GM23338 (cell line): ENCODE measurements around the gene ST6GALNAC3. TPM values are rescaled to one million over a fixed set of nuclear protein-coding genes. Genes with fewer than 3 reads are reported as not detected.

Experiments
- ATAC-seq: fragments of 200-7000 bp; cut with Tn5 transposase; 3 replicates; pipeline ENCODE4 v1.9.1; 2020
- DNase-seq: peaks from one replicate; pipeline ENCODE4 v3.0.0-alpha.2; 2015; ENCODE audit warnings: low spot score
- H2AFZ ChIP-seq: fragments of 200-600 bp; sonication (generic); 2 replicates; pipeline ENCODE4 v1.8.0; 2016; ENCODE audit warnings: antibody characterized with exemption, mild to moderate bottlenecking, moderate library complexity
- H3F3A ChIP-seq: fragments of 200-600 bp; sonication (generic); replicated peaks from 2 replicates; pipeline ENCODE4 v1.8.0; 2017; ENCODE audit warnings: antibody characterized with exemption, mixed run types, low read depth
- H3K27ac ChIP-seq: fragments of 200-600 bp; sonication (generic); 2 replicates; pipeline ENCODE4 v1.6.1; 2016; ENCODE audit warnings: low read depth
- H3K27me3 ChIP-seq: fragments of 200-600 bp; sonication (generic); 2 replicates; pipeline ENCODE4 v1.8.0; 2016; ENCODE audit warnings: mild to moderate bottlenecking, mixed run types, moderate library complexity; ENCODE audit not compliant: insufficient read depth
- H3K36me3 ChIP-seq: fragments of 200-600 bp; sonication (generic); 2 replicates; pipeline ENCODE4 v1.8.0; 2016; ENCODE audit warnings: mild to moderate bottlenecking; ENCODE audit not compliant: insufficient read depth
- H3K4me1 ChIP-seq: fragments of 200-600 bp; sonication (generic); 2 replicates; pipeline ENCODE4 v1.8.0; 2016; ENCODE audit warnings: mild to moderate bottlenecking, moderate library complexity; ENCODE audit not compliant: insufficient read depth
- H3K4me2 ChIP-seq: fragments of 200-600 bp; sonication (generic); 2 replicates; pipeline ENCODE4 v1.7.1; 2017; ENCODE audit warnings: mixed run types
- H3K4me3 ChIP-seq: fragments of 200-600 bp; sonication (generic); 2 replicates; pipeline ENCODE4 v1.6.1; 2016; ENCODE audit warnings: mixed run types
- H3K79me2 ChIP-seq: fragments of 200-600 bp; sonication (generic); replicated peaks from 2 replicates; pipeline ENCODE4 v1.8.0; 2017; ENCODE audit warnings: mild to moderate bottlenecking; ENCODE audit not compliant: insufficient read depth
- H3K9me2 ChIP-seq: fragments of 200-600 bp; sonication (generic); 2 replicates; pipeline ENCODE4 v1.8.0; 2017; ENCODE audit not compliant: insufficient read depth
- H4K20me1 ChIP-seq: fragments of 200-600 bp; sonication (generic); replicated peaks from 2 replicates; pipeline ENCODE4 v1.8.0; 2017; ENCODE audit warnings: mild to moderate bottlenecking; ENCODE audit not compliant: insufficient read depth
- H3K27ac Mint-ChIP-seq: 2 replicates; pipeline ENCODE4 v1.8.0; 2020; ENCODE audit warnings: inconsistent platforms, mild to moderate bottlenecking, moderate library complexity, mixed read lengths
- H3K27me3 Mint-ChIP-seq: 3 replicates; pipeline ENCODE4 v1.8.0; 2022; ENCODE audit warnings: low read depth, mild to moderate bottlenecking, moderate library complexity, mixed read lengths, inconsistent platforms; ENCODE audit not compliant: insufficient read depth, poor library complexity
- H3K36me3 Mint-ChIP-seq: 3 replicates; pipeline ENCODE4 v1.8.0; 2021; ENCODE audit warnings: low read depth, mild to moderate bottlenecking, inconsistent platforms, moderate library complexity, mixed read lengths
- H3K4me1 Mint-ChIP-seq: 3 replicates; pipeline ENCODE4 v1.8.0; 2020; ENCODE audit warnings: mild to moderate bottlenecking, inconsistent platforms, mixed read lengths
- H3K4me3 Mint-ChIP-seq: 3 replicates; pipeline ENCODE4 v1.8.0; 2021; ENCODE audit warnings: moderate library complexity, mild to moderate bottlenecking, inconsistent platforms, mixed read lengths
- H3K9me3 Mint-ChIP-seq: 3 replicates; pipeline ENCODE4 v1.8.0; 2020; ENCODE audit warnings: moderate library complexity, mild to moderate bottlenecking, inconsistent platforms, mixed read lengths
- CREB1 ChIP-seq: fragments of 250-450 bp; sonication (Bioruptor Pico); IDR thresholded peaks from 2 replicates; pipeline ENCODE4 v1.5.0; 2020; ENCODE audit warnings: low read depth, mild to moderate bottlenecking, moderate library complexity
- EZH2 ChIP-seq: fragments of 200-600 bp; sonication (generic); IDR thresholded peaks from one replicate; pipeline ENCODE4 v1.8.0; 2017; ENCODE audit warnings: antibody characterized with exemption, mild to moderate bottlenecking, low read depth; ENCODE audit not compliant: unreplicated experiment
- EZH2phosphoT487 ChIP-seq: fragments of 200-600 bp; sonication (generic); IDR thresholded peaks from one replicate; pipeline ENCODE4 v1.8.1; 2018; ENCODE audit warnings: antibody characterized with exemption; ENCODE audit not compliant: unreplicated experiment
- JUNB ChIP-seq: IDR thresholded peaks from one replicate; pipeline ENCODE4 v1.6.1; 2016; ENCODE audit warnings: antibody characterized with exemption; ENCODE audit not compliant: unreplicated experiment
- NANOG ChIP-seq: IDR thresholded peaks from 2 replicates; pipeline ENCODE4 v1.6.1; 2016; ENCODE audit warnings: antibody characterized with exemption, borderline replicate concordance
- POLR2AphosphoS5 ChIP-seq: IDR thresholded peaks from 2 replicates; pipeline ENCODE4 v1.6.1; 2016; ENCODE audit warnings: antibody characterized with exemption, low read depth
- STAT1 ChIP-seq: IDR thresholded peaks from one replicate; pipeline ENCODE4 v1.6.1; 2016; ENCODE audit warnings: antibody characterized with exemption; ENCODE audit not compliant: unreplicated experiment
- ZNF114 ChIP-seq: fragments of 250-450 bp; sonication (Bioruptor Pico); IDR thresholded peaks from 2 replicates; pipeline ENCODE4 v1.5.0; 2020; ENCODE audit warnings: mild to moderate bottlenecking, moderate library complexity
- ZNF331 ChIP-seq: fragments of 250-450 bp; sonication (Bioruptor Pico); IDR thresholded peaks from 2 replicates; pipeline ENCODE4 v1.5.0; 2020; ENCODE audit warnings: low read depth, mild to moderate bottlenecking, moderate library complexity
- polyA plus RNA-seq: library from polyadenylated mRNA; unstranded; fragments of >200 nt; fragmentation: Nextera tagmentation; extraction: Ambion mirVana; gene quantifications from 2 replicates; pipeline ENCODE4 v1.2.1, GENCODE V29; 2016
- total RNA-seq: library from RNA; depleted of rRNA; stranded (reverse); fragments of >200 nt; shearing (Covaris generic); gene quantifications from 2 replicates; pipeline ENCODE4 v1.2.3, GENCODE V29; 2014
- TF ChIP-seq, protein P1 (sequence below): IDR thresholded peaks from one replicate; pipeline ENCODE4 v1.6.1; 2018; ENCODE audit warnings: antibody characterized with exemption; ENCODE audit not compliant: unreplicated experiment
- TF ChIP-seq, protein P2 (sequence below), 2 experiments: fragments of 200-600 bp in 1 of 2; sonication (generic) in 1 of 2; conservative IDR thresholded peaks; 2 replicates each; pipeline versions ENCODE4 v1.5.1 to v1.6.1; 2016 to 2017; ENCODE audit warnings: antibody characterized with exemption in 2 of 2, low read depth in 2 of 2, mild to moderate bottlenecking in 2 of 2, moderate library complexity in 1 of 2
- TF ChIP-seq, protein P3 (sequence below): IDR thresholded peaks from 2 replicates; pipeline ENCODE4 v1.6.1; 2016; ENCODE audit warnings: antibody characterized with exemption
- TF ChIP-seq, protein P4 (sequence below): fragments of 250-450 bp; sonication (Bioruptor Pico); IDR thresholded peaks from 2 replicates; pipeline ENCODE4 v1.5.0; 2020; ENCODE audit warnings: mild to moderate bottlenecking, moderate library complexity

Gene ST6GALNAC3
- total and polyA plus RNA-seq, 2 experiments from 2014 or later, result 4.7 to 11.6 TPM

DNA sequence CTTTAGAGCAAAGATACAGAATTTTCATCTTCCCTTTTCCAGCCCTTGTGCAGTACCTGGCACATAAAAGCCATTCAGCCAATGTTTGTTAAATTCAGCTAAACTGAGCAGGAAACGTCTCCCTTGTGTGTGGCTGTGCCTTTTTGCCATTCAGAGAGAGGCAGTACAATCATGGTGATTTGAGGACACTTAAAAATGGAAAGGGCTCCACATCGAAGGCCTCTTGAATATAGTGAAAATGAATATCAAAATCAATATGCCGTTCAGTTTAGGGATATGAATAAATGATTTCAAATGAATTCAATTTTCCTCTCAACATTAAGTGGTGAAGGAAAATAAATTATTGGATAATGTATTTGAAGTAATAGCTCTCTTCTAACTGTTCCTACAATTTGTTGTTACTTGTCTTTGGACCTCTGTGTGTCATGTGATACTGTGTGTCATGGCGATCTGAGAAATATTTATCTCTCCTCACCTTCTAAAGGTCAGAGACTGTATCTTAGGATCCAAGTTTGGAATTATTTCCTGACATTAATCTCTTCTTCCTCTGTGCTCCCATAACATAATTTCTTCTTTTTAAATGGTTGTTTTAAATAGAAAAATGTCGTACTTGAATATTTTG is 437.1 kb downstream of the ST6GALNAC3 start:
- ATAC-seq, result peak; percentile 29
- no peaks in the 10 kb centered on the region for H3K9me2 ChIP-seq
- H3K4me1 Mint-ChIP-seq, result peaks cover 50% of the 10 kb centered on the region
- H3K27ac Mint-ChIP-seq, result peak overlapping the region; percentile 75
- TF ChIP-seq NANOG (no peak), EZH2phosphoT487 (no peak), CREB1 (CRISPR knock-in tag) (no peak), POLR2AphosphoS5 (no peak), EZH2 (no peak), STAT1 (no peak), JUNB (no peak), ZNF331 (CRISPR knock-in tag) (no peak), ZNF114 (CRISPR knock-in tag) (no peak)
- TF ChIP-seq, protein P1, sequence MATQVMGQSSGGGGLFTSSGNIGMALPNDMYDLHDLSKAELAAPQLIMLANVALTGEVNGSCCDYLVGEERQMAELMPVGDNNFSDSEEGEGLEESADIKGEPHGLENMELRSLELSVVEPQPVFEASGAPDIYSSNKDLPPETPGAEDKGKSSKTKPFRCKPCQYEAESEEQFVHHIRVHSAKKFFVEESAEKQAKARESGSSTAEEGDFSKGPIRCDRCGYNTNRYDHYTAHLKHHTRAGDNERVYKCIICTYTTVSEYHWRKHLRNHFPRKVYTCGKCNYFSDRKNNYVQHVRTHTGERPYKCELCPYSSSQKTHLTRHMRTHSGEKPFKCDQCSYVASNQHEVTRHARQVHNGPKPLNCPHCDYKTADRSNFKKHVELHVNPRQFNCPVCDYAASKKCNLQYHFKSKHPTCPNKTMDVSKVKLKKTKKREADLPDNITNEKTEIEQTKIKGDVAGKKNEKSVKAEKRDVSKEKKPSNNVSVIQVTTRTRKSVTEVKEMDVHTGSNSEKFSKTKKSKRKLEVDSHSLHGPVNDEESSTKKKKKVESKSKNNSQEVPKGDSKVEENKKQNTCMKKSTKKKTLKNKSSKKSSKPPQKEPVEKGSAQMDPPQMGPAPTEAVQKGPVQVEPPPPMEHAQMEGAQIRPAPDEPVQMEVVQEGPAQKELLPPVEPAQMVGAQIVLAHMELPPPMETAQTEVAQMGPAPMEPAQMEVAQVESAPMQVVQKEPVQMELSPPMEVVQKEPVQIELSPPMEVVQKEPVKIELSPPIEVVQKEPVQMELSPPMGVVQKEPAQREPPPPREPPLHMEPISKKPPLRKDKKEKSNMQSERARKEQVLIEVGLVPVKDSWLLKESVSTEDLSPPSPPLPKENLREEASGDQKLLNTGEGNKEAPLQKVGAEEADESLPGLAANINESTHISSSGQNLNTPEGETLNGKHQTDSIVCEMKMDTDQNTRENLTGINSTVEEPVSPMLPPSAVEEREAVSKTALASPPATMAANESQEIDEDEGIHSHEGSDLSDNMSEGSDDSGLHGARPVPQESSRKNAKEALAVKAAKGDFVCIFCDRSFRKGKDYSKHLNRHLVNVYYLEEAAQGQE, result no peak
- TF ChIP-seq, protein P2, sequence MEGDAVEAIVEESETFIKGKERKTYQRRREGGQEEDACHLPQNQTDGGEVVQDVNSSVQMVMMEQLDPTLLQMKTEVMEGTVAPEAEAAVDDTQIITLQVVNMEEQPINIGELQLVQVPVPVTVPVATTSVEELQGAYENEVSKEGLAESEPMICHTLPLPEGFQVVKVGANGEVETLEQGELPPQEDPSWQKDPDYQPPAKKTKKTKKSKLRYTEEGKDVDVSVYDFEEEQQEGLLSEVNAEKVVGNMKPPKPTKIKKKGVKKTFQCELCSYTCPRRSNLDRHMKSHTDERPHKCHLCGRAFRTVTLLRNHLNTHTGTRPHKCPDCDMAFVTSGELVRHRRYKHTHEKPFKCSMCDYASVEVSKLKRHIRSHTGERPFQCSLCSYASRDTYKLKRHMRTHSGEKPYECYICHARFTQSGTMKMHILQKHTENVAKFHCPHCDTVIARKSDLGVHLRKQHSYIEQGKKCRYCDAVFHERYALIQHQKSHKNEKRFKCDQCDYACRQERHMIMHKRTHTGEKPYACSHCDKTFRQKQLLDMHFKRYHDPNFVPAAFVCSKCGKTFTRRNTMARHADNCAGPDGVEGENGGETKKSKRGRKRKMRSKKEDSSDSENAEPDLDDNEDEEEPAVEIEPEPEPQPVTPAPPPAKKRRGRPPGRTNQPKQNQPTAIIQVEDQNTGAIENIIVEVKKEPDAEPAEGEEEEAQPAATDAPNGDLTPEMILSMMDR (conservative IDR thresholded peaks at IDR 0.05; ENCODE audit: low read depth in 2 of 2), result no peak
- TF ChIP-seq, protein P3, sequence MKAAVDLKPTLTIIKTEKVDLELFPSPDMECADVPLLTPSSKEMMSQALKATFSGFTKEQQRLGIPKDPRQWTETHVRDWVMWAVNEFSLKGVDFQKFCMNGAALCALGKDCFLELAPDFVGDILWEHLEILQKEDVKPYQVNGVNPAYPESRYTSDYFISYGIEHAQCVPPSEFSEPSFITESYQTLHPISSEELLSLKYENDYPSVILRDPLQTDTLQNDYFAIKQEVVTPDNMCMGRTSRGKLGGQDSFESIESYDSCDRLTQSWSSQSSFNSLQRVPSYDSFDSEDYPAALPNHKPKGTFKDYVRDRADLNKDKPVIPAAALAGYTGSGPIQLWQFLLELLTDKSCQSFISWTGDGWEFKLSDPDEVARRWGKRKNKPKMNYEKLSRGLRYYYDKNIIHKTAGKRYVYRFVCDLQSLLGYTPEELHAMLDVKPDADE, result no peak
- TF ChIP-seq, protein P4, sequence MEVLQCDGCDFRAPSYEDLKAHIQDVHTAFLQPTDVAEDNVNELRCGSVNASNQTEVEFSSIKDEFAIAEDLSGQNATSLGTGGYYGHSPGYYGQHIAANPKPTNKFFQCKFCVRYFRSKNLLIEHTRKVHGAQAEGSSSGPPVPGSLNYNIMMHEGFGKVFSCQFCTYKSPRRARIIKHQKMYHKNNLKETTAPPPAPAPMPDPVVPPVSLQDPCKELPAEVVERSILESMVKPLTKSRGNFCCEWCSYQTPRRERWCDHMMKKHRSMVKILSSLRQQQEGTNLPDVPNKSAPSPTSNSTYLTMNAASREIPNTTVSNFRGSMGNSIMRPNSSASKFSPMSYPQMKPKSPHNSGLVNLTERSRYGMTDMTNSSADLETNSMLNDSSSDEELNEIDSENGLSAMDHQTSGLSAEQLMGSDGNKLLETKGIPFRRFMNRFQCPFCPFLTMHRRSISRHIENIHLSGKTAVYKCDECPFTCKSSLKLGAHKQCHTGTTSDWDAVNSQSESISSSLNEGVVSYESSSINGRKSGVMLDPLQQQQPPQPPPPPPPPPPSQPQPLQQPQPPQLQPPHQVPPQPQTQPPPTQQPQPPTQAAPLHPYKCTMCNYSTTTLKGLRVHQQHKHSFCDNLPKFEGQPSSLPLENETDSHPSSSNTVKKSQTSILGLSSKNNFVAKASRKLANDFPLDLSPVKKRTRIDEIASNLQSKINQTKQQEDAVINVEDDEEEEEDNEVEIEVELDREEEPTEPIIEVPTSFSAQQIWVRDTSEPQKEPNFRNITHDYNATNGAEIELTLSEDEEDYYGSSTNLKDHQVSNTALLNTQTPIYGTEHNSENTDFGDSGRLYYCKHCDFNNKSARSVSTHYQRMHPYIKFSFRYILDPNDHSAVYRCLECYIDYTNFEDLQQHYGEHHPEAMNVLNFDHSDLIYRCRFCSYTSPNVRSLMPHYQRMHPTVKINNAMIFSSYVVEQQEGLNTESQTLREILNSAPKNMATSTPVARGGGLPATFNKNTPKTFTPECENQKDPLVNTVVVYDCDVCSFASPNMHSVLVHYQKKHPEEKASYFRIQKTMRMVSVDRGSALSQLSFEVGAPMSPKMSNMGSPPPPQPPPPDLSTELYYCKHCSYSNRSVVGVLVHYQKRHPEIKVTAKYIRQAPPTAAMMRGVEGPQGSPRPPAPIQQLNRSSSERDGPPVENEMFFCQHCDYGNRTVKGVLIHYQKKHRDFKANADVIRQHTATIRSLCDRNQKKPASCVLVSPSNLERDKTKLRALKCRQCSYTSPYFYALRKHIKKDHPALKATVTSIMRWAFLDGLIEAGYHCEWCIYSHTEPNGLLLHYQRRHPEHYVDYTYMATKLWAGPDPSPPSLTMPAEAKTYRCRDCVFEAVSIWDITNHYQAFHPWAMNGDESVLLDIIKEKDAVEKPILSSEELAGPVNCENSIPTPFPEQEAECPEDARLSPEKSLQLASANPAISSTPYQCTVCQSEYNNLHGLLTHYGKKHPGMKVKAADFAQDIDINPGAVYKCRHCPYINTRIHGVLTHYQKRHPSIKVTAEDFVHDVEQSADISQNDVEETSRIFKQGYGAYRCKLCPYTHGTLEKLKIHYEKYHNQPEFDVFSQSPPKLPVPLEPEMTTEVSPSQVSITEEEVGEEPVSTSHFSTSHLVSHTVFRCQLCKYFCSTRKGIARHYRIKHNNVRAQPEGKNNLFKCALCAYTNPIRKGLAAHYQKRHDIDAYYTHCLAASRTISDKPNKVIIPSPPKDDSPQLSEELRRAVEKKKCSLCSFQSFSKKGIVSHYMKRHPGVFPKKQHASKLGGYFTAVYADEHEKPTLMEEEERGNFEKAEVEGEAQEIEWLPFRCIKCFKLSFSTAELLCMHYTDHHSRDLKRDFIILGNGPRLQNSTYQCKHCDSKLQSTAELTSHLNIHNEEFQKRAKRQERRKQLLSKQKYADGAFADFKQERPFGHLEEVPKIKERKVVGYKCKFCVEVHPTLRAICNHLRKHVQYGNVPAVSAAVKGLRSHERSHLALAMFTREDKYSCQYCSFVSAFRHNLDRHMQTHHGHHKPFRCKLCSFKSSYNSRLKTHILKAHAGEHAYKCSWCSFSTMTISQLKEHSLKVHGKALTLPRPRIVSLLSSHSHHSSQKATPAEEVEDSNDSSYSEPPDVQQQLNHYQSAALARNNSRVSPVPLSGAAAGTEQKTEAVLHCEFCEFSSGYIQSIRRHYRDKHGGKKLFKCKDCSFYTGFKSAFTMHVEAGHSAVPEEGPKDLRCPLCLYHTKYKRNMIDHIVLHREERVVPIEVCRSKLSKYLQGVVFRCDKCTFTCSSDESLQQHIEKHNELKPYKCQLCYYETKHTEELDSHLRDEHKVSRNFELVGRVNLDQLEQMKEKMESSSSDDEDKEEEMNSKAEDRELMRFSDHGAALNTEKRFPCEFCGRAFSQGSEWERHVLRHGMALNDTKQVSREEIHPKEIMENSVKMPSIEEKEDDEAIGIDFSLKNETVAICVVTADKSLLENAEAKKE (CRISPR knock-in tag), result no peak
- H3K4me3 ChIP-seq, result no peak overlapping the region
- no peak overlapping the region for H3K27ac ChIP-seq
- no peaks in the 10 kb centered on the region for H3K9me3 Mint-ChIP-seq
- peaks cover 14% of the 10 kb centered on the region for H3K4me1 ChIP-seq
- no peaks in the 10 kb centered on the region for H3F3A ChIP-seq
- H4K20me1 ChIP-seq, result no peaks in the 10 kb centered on the region
- no peaks in the 10 kb centered on the region for H3K27me3 Mint-ChIP-seq
- H3K36me3 Mint-ChIP-seq, result no peaks in the 10 kb centered on the region
- H3K36me3 ChIP-seq, result no peaks in the 10 kb centered on the region
- H3K4me2 ChIP-seq, result peak overlapping the region; percentile 28
- DNase-seq, result no peak
- no peak overlapping the region for H2AFZ ChIP-seq
- H3K4me3 Mint-ChIP-seq, result peak overlapping the region; percentile 43
- H3K27me3 ChIP-seq, result no peaks in the 10 kb centered on the region
- H3K79me2 ChIP-seq, result no peaks in the 10 kb centered on the region
